GM23248 (cell line): ENCODE data around the gene EEF2K. TPM values are rescaled to one million over a fixed set of nuclear protein-coding genes. Genes with fewer than 3 reads are reported as not detected.
"Not testable (repeated sequence)": the region's sequence is repeated elsewhere in the genome, so short reads cannot be mapped to it uniquely, and the experiment has no call there.

Experiments used
- DNase-seq: peaks from one replicate; pipeline ENCODE4 v3.0.0-alpha.2; 2015
- H2AFZ ChIP-seq: fragments of 200-600 bp; sonication (generic); 2 replicates; pipeline ENCODE4 v1.6.1; 2016; ENCODE audit warnings: antibody characterized with exemption
- H3F3A ChIP-seq: fragments of 200-600 bp; sonication (generic); 2 replicates; pipeline ENCODE4 v1.6.1; 2016; ENCODE audit warnings: mild to moderate bottlenecking, antibody characterized with exemption, mixed run types; ENCODE audit not compliant: insufficient read depth
- H3K27ac ChIP-seq: fragments of 200-600 bp; sonication (generic); 2 replicates; pipeline ENCODE4 v1.5.1; 2016; ENCODE audit warnings: mild to moderate bottlenecking
- H3K27me3 ChIP-seq: fragments of 200-600 bp; sonication (generic); replicated peaks from 2 replicates; pipeline ENCODE4 v1.6.1; 2016; ENCODE audit warnings: mild to moderate bottlenecking; ENCODE audit not compliant: insufficient read depth
- H3K36me3 ChIP-seq: fragments of 200-600 bp; sonication (generic); 2 replicates; pipeline ENCODE4 v1.6.1; 2016; ENCODE audit warnings: low read depth, mild to moderate bottlenecking
- H3K4me1 ChIP-seq: fragments of 200-600 bp; sonication (generic); 2 replicates; pipeline ENCODE4 v1.6.1; 2016; ENCODE audit warnings: mild to moderate bottlenecking; ENCODE audit not compliant: insufficient read depth
- H3K4me2 ChIP-seq: fragments of 200-600 bp; sonication (generic); one replicate; pipeline ENCODE4 v1.6.1; 2016; ENCODE audit warnings: mild to moderate bottlenecking; ENCODE audit not compliant: unreplicated experiment
- H3K4me3 ChIP-seq: fragments of 200-600 bp; sonication (generic); 2 replicates; pipeline ENCODE4 v1.5.1; 2016; ENCODE audit warnings: mild to moderate bottlenecking
- H3K79me2 ChIP-seq: fragments of 200-600 bp; sonication (generic); 2 replicates; pipeline ENCODE4 v1.6.1; 2016; ENCODE audit warnings: mild to moderate bottlenecking; ENCODE audit not compliant: insufficient read depth
- H3K9ac ChIP-seq: fragments of 200-600 bp; sonication (generic); 2 replicates; pipeline ENCODE4 v1.6.1; 2016; ENCODE audit warnings: mild to moderate bottlenecking
- H3K9me2 ChIP-seq: fragments of 200-600 bp; sonication (generic); 2 replicates; pipeline ENCODE4 v1.6.1; 2016; ENCODE audit warnings: mixed run types, mild to moderate bottlenecking, moderate library complexity; ENCODE audit not compliant: insufficient read depth
- H3K9me3 ChIP-seq: fragments of 200-600 bp; sonication (generic); one replicate; pipeline ENCODE4 v1.6.1; 2017; ENCODE audit warnings: low read depth
- H4K20me1 ChIP-seq: fragments of 200-600 bp; sonication (generic); 2 replicates; pipeline ENCODE4 v1.6.0; 2016; ENCODE audit not compliant: insufficient read depth
- EZH2 ChIP-seq: fragments of 200-600 bp; sonication (generic); IDR thresholded peaks from 2 replicates; pipeline ENCODE4 v1.6.1; 2018; ENCODE audit warnings: antibody characterized with exemption, mild to moderate bottlenecking; ENCODE audit not compliant: insufficient read depth, poor library complexity, severe bottlenecking
- EZH2phosphoT487 ChIP-seq: fragments of 200-600 bp; sonication (generic); IDR thresholded peaks from 2 replicates; pipeline ENCODE4 v1.6.1; 2018; ENCODE audit warnings: antibody characterized with exemption, moderate library complexity, mild to moderate bottlenecking, low read depth; ENCODE audit not compliant: insufficient read depth
- WGBS, 2 experiments: methylation state at CpG; one replicate each; pipeline ENCODE4 v1.1.6; 2015 to 2017; ENCODE audit warnings: low lambda C conversion rate in 2 of 2, low coverage in 1 of 2; ENCODE audit errors: missing lambda C conversion rate in 2 of 2; 5-methylcytosine and 5-hydroxymethylcytosine counted together
- in situ Hi-C: fragments of 300-500 bp; cut with MboI; formaldehyde crosslinking; loops from 2 replicates; pipeline ENCODE4 v1.15.0; 2020
- polyA plus RNA-seq: library from polyadenylated mRNA; unstranded; fragments of >200 nt; fragmentation: Nextera tagmentation; extraction: Ambion mirVana; gene quantifications from 2 replicates; pipeline ENCODE4 v1.2.1, GENCODE V29; 2016
- total RNA-seq: library from RNA; depleted of rRNA; stranded (reverse); fragments of >200 nt; shearing (Covaris generic); gene quantifications from 2 replicates; pipeline ENCODE4 v1.2.3, GENCODE V29; 2014

EEF2K gene
- total and polyA plus RNA-seq, 2 experiments from 2014 or later: 8.7 to 16.6 TPM

DNA sequence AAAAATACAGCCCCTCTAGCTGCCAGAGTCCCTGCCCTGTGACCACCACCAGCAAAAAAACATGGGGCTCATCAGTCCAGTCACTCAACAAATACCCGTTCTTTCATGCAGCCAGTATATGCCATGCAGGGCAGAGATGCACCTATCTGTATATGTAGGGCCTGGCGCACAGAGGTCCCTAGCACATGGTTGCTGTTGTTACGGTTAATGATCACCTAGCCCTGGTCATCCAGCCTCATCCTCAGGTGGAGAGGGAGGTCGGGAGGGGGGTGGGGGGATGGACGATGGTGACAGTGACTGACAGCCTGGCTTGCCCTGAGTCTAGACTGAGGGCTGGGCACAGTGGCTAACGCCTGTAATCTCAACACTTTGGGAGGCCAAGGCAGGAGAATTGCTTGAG lies 42.3 kb upstream of the EEF2K start:
- no peaks in the 10 kb centered on the region for H3K4me1 ChIP-seq
- no peaks in the 10 kb centered on the region for H3K9me2 ChIP-seq
- no peaks in the 10 kb centered on the region for H3F3A ChIP-seq
- H3K27ac ChIP-seq: no peak overlapping the region
- no peak overlapping the region for H3K4me2 ChIP-seq
- no peaks in the 10 kb centered on the region for H3K79me2 ChIP-seq
- H2AFZ ChIP-seq: no peak overlapping the region
- TF ChIP-seq EZH2phosphoT487: no peak
- TF ChIP-seq EZH2: no peak
- no peak overlapping the region for H3K9ac ChIP-seq
- no peaks in the 10 kb centered on the region for H3K36me3 ChIP-seq
- in situ Hi-C loops: no loop called here
- H3K9me3 ChIP-seq: no peaks in the 10 kb centered on the region
- no peaks in the 10 kb centered on the region for H4K20me1 ChIP-seq
- H3K4me3 ChIP-seq: no peak overlapping the region
- no peak for DNase-seq
- WGBS, 2 experiments: 59 to 69% methylated on average over 5 to 6 of the region's 6 CpGs
- H3K27me3 ChIP-seq: peaks cover 23% of the 10 kb centered on the region

DNA sequence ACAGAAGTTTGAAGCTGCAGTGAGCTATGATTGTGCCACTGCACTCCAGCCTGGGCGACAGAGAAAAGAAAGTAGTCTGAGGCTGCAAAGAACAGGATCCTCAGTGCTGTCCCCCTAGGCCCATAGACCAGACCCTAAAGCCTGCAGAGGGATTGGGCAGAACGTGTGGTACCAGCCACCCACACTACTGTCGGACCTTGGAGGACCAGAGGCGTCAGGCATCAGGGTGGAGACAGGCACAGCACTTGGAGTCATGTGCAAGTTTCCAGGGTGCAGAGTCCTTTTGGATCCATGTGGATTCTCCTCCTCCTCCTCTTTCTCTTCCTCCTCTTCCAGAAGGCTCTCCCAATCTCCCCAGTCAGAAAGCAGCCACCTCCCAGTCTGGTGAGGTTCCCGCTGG lies 41.6 kb upstream of the EEF2K start:
- H2AFZ ChIP-seq: no peak overlapping the region
- H3K27me3 ChIP-seq: peaks cover 23% of the 10 kb centered on the region
- TF ChIP-seq EZH2phosphoT487: no peak
- TF ChIP-seq EZH2: no peak
- H3K27ac ChIP-seq: no peak overlapping the region
- no peaks in the 10 kb centered on the region for H3K4me1 ChIP-seq
- 71 to 73% methylated on average over 5 of the region's 5 CpGs for WGBS, 2 experiments
- no peaks in the 10 kb centered on the region for H3K9me3 ChIP-seq
- in situ Hi-C loops: no loop called here
- H3K79me2 ChIP-seq: no peaks in the 10 kb centered on the region
- no peak overlapping the region for H3K4me3 ChIP-seq
- no peaks in the 10 kb centered on the region for H3K36me3 ChIP-seq
- no peak overlapping the region for H3K4me2 ChIP-seq
- no peak for DNase-seq
- H3K9ac ChIP-seq: no peak overlapping the region
- no peaks in the 10 kb centered on the region for H3F3A ChIP-seq
- H3K9me2 ChIP-seq: no peaks in the 10 kb centered on the region
- no peaks in the 10 kb centered on the region for H4K20me1 ChIP-seq

DNA sequence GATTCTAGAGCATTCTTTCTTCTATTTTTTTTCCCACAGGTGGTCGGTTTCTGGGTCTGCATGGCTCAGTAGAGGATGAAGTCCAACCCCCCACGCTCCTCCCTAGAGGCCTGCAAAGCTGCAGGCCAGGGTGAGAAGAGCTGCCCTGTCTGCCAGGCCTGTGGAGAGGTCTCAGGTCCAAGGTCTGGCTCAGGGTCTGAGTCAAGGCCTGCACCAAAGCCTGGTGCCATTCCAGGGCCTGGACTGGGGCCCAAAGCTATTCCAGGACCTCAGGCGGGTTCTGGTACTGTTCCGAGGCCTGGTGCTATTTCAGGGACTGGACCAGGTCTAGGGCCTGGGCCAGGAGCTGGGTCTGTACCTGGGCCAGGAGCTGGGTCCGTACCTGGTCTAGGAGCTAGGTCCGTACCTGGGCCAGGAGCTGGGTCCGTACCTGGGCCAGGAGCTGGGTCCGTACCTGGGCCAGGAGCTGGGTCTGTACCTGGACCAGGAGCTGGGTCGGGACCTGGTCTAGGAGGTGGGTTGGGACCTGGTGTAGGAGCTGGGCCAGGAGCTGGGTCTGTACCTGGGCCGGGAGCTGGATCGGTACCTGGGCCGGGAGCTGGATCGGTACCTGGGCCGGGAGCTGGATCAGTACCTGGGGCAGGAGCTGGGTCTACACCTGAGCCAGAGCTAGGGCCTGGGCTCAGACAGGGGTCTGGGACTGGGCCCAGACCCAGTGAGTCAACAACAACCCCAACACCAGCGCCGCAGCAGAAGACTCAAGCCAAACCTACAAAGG lies 40.4 kb upstream of the EEF2K start:
- Histone ChIP-seq H3K27ac (no peak overlapping the region), H3K79me2 (no peaks in the 10 kb centered on the region), H3K4me2 (no peak overlapping the region), H3K9me3 (no peaks in the 10 kb centered on the region), H3K9me2 (no peaks in the 10 kb centered on the region), H3F3A (no peaks in the 10 kb centered on the region), H2AFZ (no peak overlapping the region), H3K9ac (no peak overlapping the region), H4K20me1 (no peaks in the 10 kb centered on the region), H3K4me3 (no peak overlapping the region), H3K27me3 (peaks cover 19% of the 10 kb centered on the region), H3K36me3 (no peaks in the 10 kb centered on the region), H3K4me1 (no peaks in the 10 kb centered on the region)
- TF ChIP-seq EZH2phosphoT487 (no peak), EZH2 (no peak)
- 69 to 73% methylated on average over 14 to 16 of the region's 16 CpGs for WGBS, 2 experiments
- in situ Hi-C loops: no loop called here
- DNase-seq: no peak

DNA sequence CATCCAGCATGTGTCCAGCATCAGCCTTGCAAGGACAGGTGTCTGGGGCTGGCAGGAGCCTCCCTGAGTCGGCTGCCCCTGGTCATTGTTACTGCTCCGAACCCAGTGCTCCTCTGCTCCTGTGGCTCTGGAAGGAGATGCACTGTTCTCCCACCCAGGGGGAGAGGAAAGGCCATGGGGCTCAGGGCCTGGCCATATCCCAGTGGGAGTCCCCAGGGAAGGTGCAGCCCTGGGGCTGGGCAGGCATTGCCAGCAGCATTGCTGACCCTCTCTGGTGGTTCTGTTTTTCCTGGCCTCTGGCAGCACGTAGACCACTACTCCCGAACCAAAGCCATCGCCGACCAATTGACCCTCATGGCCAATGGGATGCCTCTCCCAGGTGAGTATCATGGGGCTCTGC lies 34.1 kb upstream of the EEF2K start:
- no peak overlapping the region for H3K9ac ChIP-seq
- no peaks in the 10 kb centered on the region for H3K9me2 ChIP-seq
- H3K4me1 ChIP-seq: no peaks in the 10 kb centered on the region
- H3F3A ChIP-seq: no peaks in the 10 kb centered on the region
- H3K79me2 ChIP-seq: no peaks in the 10 kb centered on the region
- H3K4me3 ChIP-seq: no peak overlapping the region
- H4K20me1 ChIP-seq: no peaks in the 10 kb centered on the region
- 67 to 77% methylated on average over 6 of the region's 6 CpGs for WGBS, 2 experiments
- no peak overlapping the region for H3K4me2 ChIP-seq
- H2AFZ ChIP-seq: no peak overlapping the region
- no peaks in the 10 kb centered on the region for H3K9me3 ChIP-seq
- H3K36me3 ChIP-seq: no peaks in the 10 kb centered on the region
- H3K27ac ChIP-seq: no peak overlapping the region
- no peaks in the 10 kb centered on the region for H3K27me3 ChIP-seq
- no peak for TF ChIP-seq EZH2phosphoT487
- TF ChIP-seq EZH2: no peak
- DNase-seq: no peak
- in situ Hi-C loops: no loop called here

- in situ Hi-C loops: not testable (repeated sequence)
Observed at GRCh38 chr16:22172642-22173041, 33.4 kb upstream of the EEF2K start.

More at GRCh38 chr16:22172642-22173041, 33.4 kb upstream of the EEF2K start:
- H3K4me1 ChIP-seq, H3K4me3 ChIP-seq, H3F3A ChIP-seq, H2AFZ ChIP-seq, H3K9me2 ChIP-seq, H4K20me1 ChIP-seq, H3K9me3 ChIP-seq, H3K9ac ChIP-seq, H3K36me3 ChIP-seq, H3K4me2 ChIP-seq, H3K27me3 ChIP-seq, H3K79me2 ChIP-seq, DNase-seq, H3K27ac ChIP-seq: not testable (repeated sequence)
- 63 to 72% methylated on average over 1 of the region's 1 CpG for WGBS, 2 experiments
